Raji (cell line): ENCODE measurements around the gene CBFA2T3.

Source experiments
- POLR2A ChIP-seq: IDR thresholded peaks from 2 replicates; pipeline ENCODE4 v1.6.1; 2011; ENCODE audit warnings: low read depth, low read length, control low read depth; ENCODE audit not compliant: insufficient read depth

Gene CBFA2T3

DNA sequence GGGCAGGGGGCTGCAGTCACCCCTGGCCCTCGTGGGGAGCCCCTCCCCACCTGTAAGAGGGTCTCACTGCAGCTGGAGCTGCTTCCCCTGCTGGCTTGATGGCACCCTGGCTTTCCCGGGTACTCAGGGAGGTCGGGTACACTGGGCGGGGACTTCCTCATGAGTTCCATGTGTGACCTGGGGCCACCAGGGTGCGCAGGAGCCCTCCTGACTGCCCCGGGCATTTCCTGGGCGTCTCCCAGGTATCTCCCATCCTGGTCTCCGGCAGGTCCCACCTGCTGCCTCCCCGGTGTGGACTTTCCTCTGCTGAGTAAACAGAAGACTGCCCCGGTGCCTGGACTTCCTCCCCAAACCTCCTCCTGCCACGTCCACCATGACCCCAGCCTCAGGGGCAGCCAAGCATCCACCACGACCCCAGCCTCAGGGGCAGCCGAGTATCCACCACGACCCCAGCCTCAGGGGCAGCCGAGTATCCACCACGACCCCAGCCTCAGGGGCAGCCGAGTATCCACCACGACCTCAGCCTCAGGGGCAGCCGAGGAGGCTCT lies 40.9 kb downstream of the CBFA2T3 start:
- no peak for TF ChIP-seq POLR2A

- TF ChIP-seq POLR2A: no peak
Observed at GRCh38 chr16:88934066-88934667, 42.8 kb downstream of the CBFA2T3 start.

- TF ChIP-seq POLR2A: no peak
Observed at GRCh38 chr16:88932929-88933328, 44.1 kb downstream of the CBFA2T3 start.

- no peak for TF ChIP-seq POLR2A
Observed at GRCh38 chr16:88931936-88932335, 45.1 kb downstream of the CBFA2T3 start.

DNA sequence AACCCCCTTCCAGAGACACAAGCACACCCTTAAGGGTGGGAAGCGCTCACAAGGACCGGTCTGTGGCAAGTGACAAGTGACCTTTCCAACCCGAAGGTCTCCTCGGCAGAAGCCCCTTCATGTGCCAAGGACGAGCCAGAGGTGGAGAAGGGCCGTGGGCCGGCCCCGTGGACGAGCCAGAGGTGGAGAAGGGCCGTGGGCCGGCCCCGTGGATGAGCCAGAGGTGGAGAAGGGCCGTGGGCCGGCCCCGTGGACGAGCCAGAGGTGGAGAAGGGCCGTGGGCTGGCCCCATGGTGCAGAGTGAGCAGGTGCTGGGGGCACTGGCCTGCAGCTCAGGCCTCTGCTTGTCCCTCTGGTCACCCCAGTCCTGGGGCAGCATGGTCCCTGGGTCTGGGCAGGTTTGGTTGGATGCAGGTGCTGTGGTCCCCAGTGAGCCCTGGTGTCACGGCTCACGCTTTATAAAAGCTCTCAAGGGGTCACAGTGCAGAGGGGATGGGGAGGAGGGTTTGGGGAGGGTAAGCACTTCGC lies 45.6 kb downstream of the CBFA2T3 start:
- TF ChIP-seq POLR2A: no peak

DNA sequence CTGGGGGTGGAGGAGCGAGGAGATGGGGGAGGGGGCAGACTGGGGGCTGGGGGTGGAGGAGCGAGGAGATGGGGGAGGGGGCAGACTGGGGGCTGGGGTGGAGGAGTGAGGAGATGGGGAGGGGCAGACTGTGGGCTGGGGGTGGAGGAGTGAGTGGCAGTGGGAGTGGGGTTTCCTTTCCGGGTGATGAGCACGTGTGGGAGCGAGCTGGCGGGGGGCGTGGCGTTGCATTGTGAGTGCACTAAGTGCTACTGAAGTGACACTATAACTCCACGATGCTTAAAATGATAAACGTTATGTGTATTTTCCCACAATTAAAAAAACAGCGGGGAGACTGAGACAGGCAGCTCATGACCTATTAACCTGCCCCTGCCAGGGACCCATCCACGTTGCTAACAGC lies 46.3 kb downstream of the CBFA2T3 start:
- no peak for TF ChIP-seq POLR2A

GRCh38 chr16:88929091-88929445 lies 47.9 kb downstream of the CBFA2T3 start:
- TF ChIP-seq POLR2A: no peak

DNA sequence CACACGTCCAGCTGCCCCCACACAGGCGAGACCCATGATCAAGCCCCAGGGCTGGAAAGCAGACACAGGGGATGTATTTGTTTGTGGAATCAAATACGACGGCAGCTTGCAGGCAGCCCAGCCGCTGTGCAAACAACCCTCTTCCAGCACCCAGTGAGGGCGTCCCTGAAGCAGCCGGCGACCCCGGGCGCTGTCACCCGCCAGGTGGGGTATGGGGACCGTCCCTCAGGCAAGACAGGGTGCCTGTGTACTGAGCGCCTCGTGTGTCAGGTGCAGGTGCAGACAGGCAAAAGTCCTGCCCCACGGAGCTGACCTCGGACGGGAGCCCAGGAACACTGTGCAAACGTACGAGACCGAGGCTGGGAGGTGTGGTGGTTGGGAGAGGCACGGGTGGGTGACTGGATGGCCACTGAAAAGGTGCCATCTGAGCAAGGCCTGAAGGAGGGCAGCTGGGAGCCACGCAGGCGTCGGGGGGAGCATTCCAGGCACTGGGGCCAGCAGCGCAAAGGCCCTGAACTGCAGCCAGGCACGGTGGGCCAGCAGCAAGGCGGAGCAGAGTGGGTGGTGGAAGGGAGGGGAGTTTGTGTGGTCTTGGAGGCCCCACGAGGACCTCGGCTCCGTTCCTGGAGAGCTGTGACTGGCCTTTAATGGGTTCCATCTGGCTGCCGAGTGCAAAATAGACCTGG lies 48.5 kb downstream of the CBFA2T3 start:
- TF ChIP-seq POLR2A: no peak

- no peak for TF ChIP-seq POLR2A
Observed at GRCh38 chr16:88927661-88928060, 49.3 kb downstream of the CBFA2T3 start.

DNA sequence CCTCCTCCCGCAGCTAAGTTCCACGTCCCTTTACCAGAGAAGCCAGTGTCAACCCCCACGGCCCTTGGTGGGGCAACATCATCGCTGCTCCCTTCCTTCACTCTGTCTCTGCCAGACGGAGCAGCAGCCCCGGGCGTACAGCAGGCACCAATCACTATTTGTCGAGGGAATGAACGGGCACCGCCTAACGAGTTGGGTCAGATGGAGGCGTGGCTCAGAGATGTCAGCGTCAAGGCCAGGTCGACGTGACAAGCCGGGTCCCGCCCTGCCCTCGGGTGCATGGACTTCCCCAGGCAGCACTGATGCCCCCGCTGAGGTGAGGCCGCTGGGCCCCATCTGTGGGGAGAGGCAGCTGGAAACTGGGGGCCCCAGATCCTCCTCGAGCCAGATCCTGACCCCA lies 50.0 kb downstream of the CBFA2T3 start:
- no peak for TF ChIP-seq POLR2A

GRCh38 chr16:88926374-88926990 lies 50.5 kb downstream of the CBFA2T3 start:
- no peak for TF ChIP-seq POLR2A

DNA sequence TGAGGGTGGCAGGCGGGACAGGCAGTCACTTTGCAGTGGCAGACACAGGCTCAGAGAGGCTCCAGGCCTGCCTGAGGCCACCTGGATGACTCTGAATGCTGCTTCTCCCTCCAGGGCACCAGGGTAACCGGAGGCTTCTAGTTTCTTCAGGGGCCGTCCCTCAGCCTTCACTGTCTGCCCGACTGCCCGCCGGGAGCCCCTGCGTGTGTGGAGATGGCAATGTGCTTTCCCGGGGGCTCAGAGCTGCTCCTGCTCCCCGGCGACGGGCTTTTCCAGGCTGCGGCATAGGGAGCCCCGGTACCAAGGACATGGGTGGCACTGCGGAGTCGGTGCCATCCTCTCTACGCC lies 51.5 kb downstream of the CBFA2T3 start:
- TF ChIP-seq POLR2A: no peak

- no peak for TF ChIP-seq POLR2A
Observed at GRCh38 chr16:88924834-88925539, 52.0 kb downstream of the CBFA2T3 start.

GRCh38 chr16:88923926-88924833 lies 52.8 kb downstream of the CBFA2T3 start:
- no peak for TF ChIP-seq POLR2A
